K562 (cell line): Measurements from ENCODE around the gene PLXNA3. TPM values are rescaled to one million over a fixed set of nuclear protein-coding genes. Genes with fewer than 3 reads are reported as not detected.

Source experiments
- ARID1B ChIP-seq: fragments of 450-650 bp; IDR thresholded peaks from 2 replicates; pipeline ENCODE4 v1.6.1; 2016; ENCODE audit warnings: antibody characterized with exemption, mild to moderate bottlenecking, inconsistent platforms
- ILF3 ChIP-seq: fragments of 450-650 bp; IDR thresholded peaks from 2 replicates; pipeline ENCODE4 v1.6.1; 2018; ENCODE audit warnings: antibody characterized with exemption, mild to moderate bottlenecking, moderate library complexity, borderline replicate concordance
- KLF10 ChIP-seq: fragments of 250-450 bp; sonication (Bioruptor Pico); IDR thresholded peaks from 2 replicates; pipeline ENCODE4 v1.6.1; 2021; ENCODE audit warnings: matching md5 sums
- L3MBTL2 ChIP-seq: fragments of 450-650 bp; IDR thresholded peaks from 2 replicates; pipeline ENCODE4 v1.6.1; 2016; ENCODE audit warnings: mild to moderate bottlenecking, moderate library complexity
- SMARCA5 ChIP-seq: fragments of 450-650 bp; IDR thresholded peaks from 2 replicates; pipeline ENCODE4 v1.6.1; 2016
- SRF ChIP-seq, 2 experiments: fragments of 250-450, 450-650 bp in 1 of 2; sonication (Bioruptor Pico) in 1 of 2; sonication (generic) in 1 of 2; formaldehyde crosslinking; IDR thresholded peaks; 2 replicates each; pipeline versions ENCODE4 v1.5.0 to v1.5.1; 2020 to 2022; ENCODE audit warnings: mild to moderate bottlenecking in 1 of 2, missing genetic modification reagents in 1 of 2
- STAT5A ChIP-seq: IDR thresholded peaks from 2 replicates; pipeline ENCODE4 v1.6.1; 2012; ENCODE audit warnings: low read length, inconsistent platforms, borderline replicate concordance
- ZNF785 ChIP-seq: fragments of 250-450 bp; sonication (Bioruptor Pico); IDR thresholded peaks from 2 replicates; pipeline ENCODE4 v1.4.0; 2020; ENCODE audit warnings: mild to moderate bottlenecking
- polyA plus RNA-seq, 8 experiments: library from polyadenylated mRNA; depleted of rRNA in 4 of 8; stranded (reverse) in 5 of 8; unstranded in 3 of 8; fragments of >200 nt; fragmentation: Nextera tagmentation in 2 of 8; fragmentation: Illumina TruSeq in 1 of 8; extraction: Ambion mirVana in 2 of 8; extraction: Trizol in 1 of 8; gene quantifications; 2 replicates each; pipeline versions ENCODE4 v1.2.1 to v1.2.3, GENCODE V29; 2011 to 2014; ENCODE audit warnings: inconsistent platforms in 1 of 8, missing spikeins in 1 of 8
- total RNA-seq, 7 experiments: library from RNA; depleted of rRNA in 6 of 7; stranded (reverse); fragments of >200 nt in 6 of 7; fragmentation: Illumina TruSeq in 2 of 7; extraction: Trizol in 2 of 7; gene quantifications; 2 replicates each; pipeline versions ENCODE4 v1.2.1 to v1.2.3, GENCODE V29; 2011 to 2021; ENCODE audit warnings: low replicate concordance in 1 of 7
- TF ChIP-seq, protein P1 (sequence below), 2 experiments: IDR thresholded peaks; 2 replicates each; pipeline ENCODE4 v1.6.1; 2011; ENCODE audit warnings: borderline replicate concordance in 1 of 2, control low read depth in 1 of 2, low read depth in 1 of 2, low read length in 1 of 2, mild to moderate bottlenecking in 1 of 2, mixed read lengths in 1 of 2, moderate library complexity in 1 of 2; ENCODE audit not compliant: insufficient read depth in 1 of 2, insufficient read length in 1 of 2, poor library complexity in 1 of 2, severe bottlenecking in 1 of 2; ENCODE audit errors: extremely low read depth in 1 of 2
- TF ChIP-seq, protein P2 (sequence below): fragments of 250-450 bp; sonication (Bioruptor Pico); IDR thresholded peaks from 2 replicates; pipeline ENCODE4 v1.6.1; 2021; ENCODE audit warnings: mild to moderate bottlenecking
- TF ChIP-seq, protein P3 (sequence below), 2 experiments: fragments of 450-650 bp; IDR thresholded peaks; 2 replicates each; pipeline ENCODE4 v1.6.1; 2016; ENCODE audit warnings: mild to moderate bottlenecking in 2 of 2, borderline replicate concordance in 1 of 2, low read depth in 1 of 2, moderate library complexity in 1 of 2
- TF ChIP-seq, protein P4 (sequence below): IDR thresholded peaks from 2 replicates; pipeline ENCODE4 v1.6.1; 2014; ENCODE audit warnings: antibody characterized with exemption
- TF ChIP-seq, protein P5 (sequence below): fragments of 450-650 bp; formaldehyde crosslinking; IDR thresholded peaks from 2 replicates; pipeline ENCODE4 v1.4.0; 2022; ENCODE audit warnings: missing genetic modification characterization

Gene PLXNA3
- total and polyA plus RNA-seq, 9 of the 15 experiments (the other 6 are each of a cell fraction or from before 2014, with no cell fraction given) = 0.32 to 47.8 (median 7.5) TPM

DNA sequence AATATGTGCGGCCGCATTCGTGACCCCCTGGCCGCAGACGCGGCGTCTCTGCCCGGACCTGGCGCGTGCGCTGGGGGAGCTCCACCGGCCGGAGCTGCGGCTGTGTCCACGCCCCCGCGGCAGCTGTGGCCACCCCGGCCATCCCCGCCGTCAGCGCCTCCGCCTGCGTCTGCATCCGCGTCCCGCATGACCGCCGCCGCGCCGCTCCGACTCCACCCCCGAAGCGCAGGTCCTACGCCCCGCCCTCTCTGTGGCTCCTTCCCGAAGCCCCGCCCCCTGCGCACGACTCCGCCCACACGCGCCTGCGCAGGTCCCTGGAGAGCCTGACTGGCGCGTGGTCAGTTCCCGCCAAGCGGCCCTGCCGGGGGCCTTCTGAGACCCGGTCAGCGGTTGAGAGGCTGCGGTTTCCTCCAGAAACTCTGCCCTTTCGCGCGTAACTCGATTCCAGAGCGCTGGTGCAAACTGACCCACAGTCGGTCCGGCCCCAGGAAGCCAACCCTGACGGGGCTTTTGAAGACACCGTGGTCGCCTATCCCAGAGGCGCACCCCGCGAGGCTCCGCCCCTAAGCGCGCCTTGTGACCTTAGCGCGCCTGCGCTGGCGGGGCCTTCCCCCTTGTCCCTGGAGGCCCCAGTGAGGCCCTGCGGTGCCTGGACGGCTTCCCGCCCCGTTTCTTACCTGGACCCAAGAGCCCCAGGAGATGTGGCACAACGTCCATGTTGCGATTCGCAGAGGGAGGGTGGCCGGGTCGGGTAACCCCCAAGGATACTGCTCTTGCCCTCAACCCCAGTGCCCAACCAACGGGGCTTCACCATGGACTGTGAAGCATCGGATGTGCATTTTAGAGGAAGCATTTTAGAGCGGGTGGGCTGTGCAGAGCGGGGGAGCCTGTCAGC, 20.9 kb downstream of the PLXNA3 start, which contains the start of gene LAGE3 (continued):
- TF ChIP-seq, protein P1, sequence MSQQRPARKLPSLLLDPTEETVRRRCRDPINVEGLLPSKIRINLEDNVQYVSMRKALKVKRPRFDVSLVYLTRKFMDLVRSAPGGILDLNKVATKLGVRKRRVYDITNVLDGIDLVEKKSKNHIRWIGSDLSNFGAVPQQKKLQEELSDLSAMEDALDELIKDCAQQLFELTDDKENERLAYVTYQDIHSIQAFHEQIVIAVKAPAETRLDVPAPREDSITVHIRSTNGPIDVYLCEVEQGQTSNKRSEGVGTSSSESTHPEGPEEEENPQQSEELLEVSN (IDR thresholded peaks at IDR 0.05; ENCODE audit: borderline replicate concordance in 1 of 2, extremely low read depth in 1 of 2, insufficient read depth in 1 of 2, insufficient read length in 1 of 2, low read depth in 1 of 2, low read length in 1 of 2, poor library complexity in 1 of 2, severe bottlenecking in 1 of 2) = peak; percentile 99 to 100
- no peak for TF ChIP-seq KLF10 (CRISPR knock-in tag)
- TF ChIP-seq, protein P2, sequence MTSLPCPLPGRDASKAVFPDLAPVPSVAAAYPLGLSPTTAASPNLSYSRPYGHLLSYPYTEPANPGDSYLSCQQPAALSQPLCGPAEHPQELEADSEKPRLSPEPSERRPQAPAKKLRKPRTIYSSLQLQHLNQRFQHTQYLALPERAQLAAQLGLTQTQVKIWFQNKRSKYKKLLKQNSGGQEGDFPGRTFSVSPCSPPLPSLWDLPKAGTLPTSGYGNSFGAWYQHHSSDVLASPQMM (CRISPR knock-in tag) = no peak
- no peak for TF ChIP-seq STAT5A
- TF ChIP-seq, protein P3, sequence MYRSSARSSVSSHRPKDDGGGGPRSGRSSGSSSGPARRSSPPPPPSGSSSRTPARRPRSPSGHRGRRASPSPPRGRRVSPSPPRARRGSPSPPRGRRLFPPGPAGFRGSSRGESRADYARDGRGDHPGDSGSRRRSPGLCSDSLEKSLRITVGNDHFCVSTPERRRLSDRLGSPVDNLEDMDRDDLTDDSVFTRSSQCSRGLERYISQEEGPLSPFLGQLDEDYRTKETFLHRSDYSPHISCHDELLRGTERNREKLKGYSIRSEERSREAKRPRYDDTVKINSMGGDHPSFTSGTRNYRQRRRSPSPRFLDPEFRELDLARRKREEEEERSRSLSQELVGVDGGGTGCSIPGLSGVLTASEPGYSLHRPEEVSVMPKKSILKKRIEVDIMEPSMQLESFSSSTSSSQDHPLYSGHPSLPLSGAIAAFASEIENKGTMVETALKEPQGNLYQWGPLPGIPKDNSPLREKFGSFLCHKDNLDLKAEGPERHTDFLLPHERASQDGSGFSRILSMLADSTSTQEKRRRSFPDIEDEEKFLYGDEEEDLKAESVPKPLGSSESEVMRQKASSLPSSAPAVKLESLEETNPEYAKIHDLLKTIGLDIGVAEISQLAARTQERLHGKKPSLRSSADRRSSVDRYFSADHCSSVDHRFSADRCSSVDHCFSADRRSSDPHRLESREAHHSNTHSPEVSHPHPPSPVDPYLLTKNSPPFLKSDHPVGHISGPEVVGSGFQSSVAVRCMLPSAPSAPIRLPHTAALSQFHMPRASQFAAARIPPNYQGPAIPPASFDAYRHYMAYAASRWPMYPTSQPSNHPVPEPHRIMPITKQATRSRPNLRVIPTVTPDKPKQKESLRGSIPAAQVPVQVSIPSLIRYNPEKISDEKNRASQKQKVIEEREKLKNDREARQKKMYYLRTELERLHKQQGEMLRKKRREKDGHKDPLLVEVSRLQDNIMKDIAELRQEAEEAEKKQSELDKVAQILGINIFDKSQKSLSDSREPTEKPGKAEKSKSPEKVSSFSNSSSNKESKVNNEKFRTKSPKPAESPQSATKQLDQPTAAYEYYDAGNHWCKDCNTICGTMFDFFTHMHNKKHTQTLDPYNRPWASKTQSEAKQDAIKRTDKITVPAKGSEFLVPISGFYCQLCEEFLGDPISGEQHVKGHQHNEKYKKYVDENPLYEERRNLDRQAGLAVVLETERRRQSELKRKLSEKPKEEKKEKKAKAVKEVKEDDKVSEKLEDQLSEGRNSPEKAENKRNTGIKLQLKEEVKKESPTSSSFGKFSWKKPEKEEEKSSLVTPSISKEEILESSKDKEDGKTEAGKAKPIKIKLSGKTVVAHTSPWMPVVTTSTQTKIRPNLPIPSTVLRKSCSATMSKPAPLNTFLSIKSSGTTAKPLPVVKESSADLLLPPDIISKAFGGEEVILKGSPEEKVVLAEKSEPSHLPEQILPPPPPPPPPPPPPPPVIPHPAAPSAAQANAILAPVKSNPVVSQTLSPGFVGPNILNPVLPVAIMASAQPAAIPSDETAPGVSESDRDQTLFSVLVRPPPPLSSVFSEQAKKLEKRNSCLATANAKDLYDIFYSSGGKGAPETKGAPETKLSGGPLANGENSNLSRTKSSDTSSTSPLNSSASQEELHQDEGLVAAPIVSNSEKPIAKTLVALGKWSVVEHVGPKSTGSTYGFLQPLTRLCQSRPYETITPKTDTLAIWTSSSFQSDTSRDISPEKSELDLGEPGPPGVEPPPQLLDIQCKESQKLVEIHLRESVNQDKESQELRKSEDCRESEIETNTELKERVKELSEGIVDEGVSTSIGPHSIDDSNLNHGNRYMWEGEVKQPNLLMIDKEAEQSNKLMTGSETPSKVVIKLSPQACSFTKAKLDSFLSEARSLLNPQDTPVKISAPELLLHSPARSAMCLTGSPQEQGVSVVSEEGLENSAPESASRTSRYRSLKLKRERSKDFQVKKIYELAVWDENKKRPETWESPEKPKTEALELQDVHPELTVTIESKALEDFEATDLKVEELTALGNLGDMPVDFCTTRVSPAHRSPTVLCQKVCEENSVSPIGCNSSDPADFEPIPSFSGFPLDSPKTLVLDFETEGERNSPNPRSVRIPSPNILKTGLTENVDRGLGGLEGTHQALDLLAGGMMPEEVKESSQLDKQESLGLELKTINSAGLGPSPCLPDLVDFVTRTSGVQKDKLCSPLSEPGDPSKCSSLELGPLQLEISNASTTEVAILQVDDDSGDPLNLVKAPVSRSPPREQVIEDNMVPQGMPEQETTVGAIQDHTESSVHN (IDR thresholded peaks at IDR 0.05; ENCODE audit: borderline replicate concordance in 1 of 2, low read depth in 1 of 2) = no peak
- no peak for TF ChIP-seq ARID1B
- TF ChIP-seq ZNF785 = no peak
- TF ChIP-seq, protein P4, sequence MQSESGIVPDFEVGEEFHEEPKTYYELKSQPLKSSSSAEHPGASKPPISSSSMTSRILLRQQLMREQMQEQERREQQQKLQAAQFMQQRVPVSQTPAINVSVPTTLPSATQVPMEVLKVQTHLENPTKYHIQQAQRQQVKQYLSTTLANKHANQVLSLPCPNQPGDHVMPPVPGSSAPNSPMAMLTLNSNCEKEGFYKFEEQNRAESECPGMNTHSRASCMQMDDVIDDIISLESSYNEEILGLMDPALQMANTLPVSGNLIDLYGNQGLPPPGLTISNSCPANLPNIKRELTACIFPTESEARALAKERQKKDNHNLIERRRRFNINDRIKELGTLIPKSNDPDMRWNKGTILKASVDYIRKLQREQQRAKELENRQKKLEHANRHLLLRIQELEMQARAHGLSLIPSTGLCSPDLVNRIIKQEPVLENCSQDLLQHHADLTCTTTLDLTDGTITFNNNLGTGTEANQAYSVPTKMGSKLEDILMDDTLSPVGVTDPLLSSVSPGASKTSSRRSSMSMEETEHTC = peak; percentile 45; the same call in 1 of the 2 replicates
- TF ChIP-seq SRF (CRISPR knock-in tag; IDR thresholded peaks at IDR 0.05) = peak in 1 of 2 experiments; percentile 8; a peak in 1 of 4 replicates
- TF ChIP-seq, protein P5, sequence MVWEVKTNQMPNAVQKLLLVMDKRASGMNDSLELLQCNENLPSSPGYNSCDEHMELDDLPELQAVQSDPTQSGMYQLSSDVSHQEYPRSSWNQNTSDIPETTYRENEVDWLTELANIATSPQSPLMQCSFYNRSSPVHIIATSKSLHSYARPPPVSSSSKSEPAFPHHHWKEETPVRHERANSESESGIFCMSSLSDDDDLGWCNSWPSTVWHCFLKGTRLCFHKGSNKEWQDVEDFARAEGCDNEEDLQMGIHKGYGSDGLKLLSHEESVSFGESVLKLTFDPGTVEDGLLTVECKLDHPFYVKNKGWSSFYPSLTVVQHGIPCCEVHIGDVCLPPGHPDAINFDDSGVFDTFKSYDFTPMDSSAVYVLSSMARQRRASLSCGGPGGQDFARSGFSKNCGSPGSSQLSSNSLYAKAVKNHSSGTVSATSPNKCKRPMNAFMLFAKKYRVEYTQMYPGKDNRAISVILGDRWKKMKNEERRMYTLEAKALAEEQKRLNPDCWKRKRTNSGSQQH (CRISPR knock-in tag) = no peak
- TF ChIP-seq ILF3 = no peak
- no peak for TF ChIP-seq SMARCA5
- peak; percentile 100 for TF ChIP-seq L3MBTL2
